G401.6 (cell line): ENCODE measurements around the gene ECM1.

ENCODE experiments used
- FAIRE-seq: peaks from 2 replicates; lab custom pipeline; 2012; peaks lifted over from hg19 to GRCh38; lab: Jason Lieb, UNC

The ECM1 gene

GRCh38 chr1:150545486-150546032, 37.6 kb downstream of the ECM1 start:
- FAIRE-seq, result no peak

- no peak for FAIRE-seq
These were observed 38.5 kb downstream of the ECM1 start for GRCh38 chr1:150546294-150546937.

DNA sequence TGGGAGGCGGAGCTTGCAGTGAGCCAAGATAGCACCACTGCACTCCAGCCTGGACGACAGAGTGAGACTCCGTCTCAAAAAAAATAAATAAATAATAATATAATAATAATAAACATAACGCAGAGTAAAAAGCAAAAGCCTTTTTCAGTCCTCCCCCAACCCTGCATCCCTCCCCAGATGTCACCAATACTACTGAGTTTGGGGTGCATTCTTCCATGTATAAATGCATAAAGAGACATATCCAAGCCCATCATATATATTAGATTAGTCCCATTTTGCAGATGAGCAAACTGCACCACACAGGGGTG, 40.4 kb downstream of the ECM1 start:
- FAIRE-seq, result no peak

- FAIRE-seq, result no peak
These were observed 41.0 kb downstream of the ECM1 start, which contains the start of gene ADAMTSL4 for GRCh38 chr1:150548632-150549495. ADAMTSL4 (plus strand) TSS chr1:150549408; CDS start chr1:150552289, 2,881 bp downstream.

GRCh38 chr1:150549496-150550221, 41.8 kb downstream of the ECM1 start:
- FAIRE-seq, result no peak

DNA sequence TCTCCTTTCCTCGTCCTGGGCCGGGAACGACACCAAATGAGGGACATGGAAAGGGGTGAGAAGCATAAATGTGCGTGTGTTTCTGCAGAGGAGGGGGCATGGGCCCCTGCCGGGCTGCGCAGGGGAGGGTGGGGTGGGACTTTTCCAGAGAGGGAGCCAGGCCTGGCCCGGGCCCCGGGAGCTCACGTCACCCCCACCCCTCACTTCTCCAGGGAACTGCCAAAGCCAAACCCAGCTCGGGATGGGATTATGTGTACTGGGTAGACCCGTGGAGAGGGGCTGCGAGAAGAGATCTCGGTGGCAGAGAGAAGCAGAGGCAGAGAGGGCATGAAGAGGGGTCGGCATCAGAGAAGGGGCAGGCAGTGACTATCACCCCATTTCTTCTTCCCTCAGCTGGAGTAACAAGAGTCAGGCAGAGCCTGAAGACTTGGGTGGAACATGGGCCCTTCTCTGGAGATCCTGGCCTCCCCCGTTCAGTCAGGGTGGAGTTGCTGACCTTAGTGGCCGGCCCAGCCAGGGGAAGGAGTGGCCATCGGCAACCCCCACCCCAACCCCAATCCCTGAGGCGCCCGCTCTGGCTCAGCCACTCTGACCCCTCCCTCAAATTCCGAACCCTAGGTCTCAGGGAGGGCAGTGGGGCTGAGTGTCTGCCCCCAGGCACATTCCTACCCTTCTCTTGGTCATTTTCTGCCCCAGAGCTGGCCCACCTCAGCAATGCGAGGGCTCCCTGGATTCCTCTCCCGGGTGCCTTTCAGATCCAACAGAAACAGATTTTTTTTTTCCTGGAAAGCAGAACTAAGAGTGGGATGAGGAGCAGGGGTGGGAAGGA, 42.5 kb downstream of the ECM1 start:
- no peak for FAIRE-seq

GRCh38 chr1:150551051-150551783, 43.3 kb downstream of the ECM1 start:
- FAIRE-seq, result no peak

- FAIRE-seq, result no peak
These were observed 43.8 kb downstream of the ECM1 start for GRCh38 chr1:150551784-150552127.

DNA sequence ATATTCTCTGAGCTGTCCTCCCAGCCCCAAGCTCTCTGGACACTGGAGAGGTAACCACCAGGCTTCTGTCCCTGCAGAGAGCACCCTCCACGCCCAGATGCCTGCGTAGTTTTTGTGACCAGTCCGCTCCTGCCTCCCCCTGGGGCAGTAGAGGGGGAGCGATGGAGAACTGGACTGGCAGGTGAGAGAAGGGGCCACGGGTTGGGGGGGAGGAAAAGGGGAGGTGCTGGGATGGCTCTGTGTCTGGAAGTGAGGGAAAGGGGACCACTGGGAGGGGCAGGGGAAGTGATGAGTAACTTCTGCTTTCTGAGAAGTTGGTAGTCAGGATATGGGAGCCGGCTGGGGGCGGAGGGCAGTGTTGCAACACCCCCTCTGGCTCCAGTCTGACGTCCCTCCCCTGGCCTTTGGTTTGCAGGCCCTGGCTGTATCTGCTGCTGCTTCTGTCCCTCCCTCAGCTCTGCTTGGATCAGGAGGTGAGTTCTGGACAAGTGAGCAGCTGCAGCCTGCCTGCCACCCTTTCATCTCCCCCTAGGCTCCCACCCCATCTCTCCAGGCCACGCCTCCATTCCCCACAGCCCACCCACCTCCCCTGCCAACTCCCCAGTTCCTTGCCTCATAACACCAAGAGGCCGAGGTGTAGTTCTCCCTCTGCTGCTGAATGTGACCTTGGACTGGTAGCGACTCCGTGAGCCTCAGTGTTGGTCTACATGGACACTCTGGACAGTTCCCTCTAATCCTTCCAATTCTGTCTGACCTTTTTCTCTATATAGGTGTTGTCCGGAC, 44.4 kb downstream of the ECM1 start:
- peak; percentile 73 for FAIRE-seq

DNA sequence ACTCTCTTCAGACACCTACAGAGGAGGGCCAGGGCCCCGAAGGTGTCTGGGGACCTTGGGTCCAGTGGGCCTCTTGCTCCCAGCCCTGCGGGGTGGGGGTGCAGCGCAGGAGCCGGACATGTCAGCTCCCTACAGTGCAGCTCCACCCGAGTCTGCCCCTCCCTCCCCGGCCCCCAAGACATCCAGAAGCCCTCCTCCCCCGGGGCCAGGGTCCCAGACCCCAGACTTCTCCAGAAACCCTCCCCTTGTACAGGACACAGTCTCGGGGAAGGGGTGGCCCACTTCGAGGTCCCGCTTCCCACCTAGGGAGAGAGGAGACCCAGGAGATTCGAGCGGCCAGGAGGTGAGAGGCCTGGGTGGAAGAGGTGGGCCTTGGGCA, 45.0 kb downstream of the ECM1 start:
- FAIRE-seq, result no peak

DNA sequence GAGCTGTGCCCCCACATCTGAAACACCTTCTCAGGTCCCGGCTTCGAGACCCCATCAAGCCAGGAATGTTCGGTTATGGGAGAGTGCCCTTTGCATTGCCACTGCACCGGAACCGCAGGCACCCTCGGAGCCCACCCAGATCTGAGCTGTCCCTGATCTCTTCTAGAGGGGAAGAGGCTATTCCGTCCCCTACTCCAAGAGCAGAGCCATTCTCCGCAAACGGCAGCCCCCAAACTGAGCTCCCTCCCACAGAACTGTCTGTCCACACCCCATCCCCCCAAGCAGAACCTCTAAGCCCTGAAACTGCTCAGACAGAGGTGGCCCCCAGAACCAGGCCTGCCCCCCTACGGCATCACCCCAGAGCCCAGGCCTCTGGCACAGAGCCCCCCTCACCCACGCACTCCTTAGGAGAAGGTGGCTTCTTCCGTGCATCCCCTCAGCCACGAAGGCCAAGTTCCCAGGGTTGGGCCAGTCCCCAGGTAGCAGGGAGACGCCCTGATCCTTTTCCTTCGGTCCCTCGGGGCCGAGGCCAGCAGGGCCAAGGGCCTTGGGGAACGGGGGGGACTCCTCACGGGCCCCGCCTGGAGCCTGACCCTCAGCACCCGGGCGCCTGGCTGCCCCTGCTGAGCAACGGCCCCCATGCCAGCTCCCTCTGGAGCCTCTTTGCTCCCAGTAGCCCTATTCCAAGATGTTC, 45.6 kb downstream of the ECM1 start:
- FAIRE-seq, result no peak

DNA sequence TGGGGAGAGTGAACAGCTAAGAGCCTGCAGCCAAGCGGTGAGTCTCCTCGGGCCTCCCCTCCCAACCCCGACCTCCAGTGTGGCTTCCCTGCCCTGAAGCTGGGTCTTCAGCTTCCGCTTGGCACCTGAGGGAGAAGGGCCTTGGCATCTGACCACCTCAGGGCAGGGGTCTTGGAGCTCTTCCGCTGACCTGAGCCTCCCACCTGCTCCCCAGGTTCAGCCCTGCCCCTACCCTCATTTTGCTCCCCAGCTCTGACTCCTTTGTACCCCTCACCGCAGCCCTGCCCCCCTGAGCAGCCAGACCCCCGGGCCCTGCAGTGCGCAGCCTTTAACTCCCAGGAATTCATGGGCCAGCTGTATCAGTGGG, 46.2 kb downstream of the ECM1 start:
- FAIRE-seq, result no peak

DNA sequence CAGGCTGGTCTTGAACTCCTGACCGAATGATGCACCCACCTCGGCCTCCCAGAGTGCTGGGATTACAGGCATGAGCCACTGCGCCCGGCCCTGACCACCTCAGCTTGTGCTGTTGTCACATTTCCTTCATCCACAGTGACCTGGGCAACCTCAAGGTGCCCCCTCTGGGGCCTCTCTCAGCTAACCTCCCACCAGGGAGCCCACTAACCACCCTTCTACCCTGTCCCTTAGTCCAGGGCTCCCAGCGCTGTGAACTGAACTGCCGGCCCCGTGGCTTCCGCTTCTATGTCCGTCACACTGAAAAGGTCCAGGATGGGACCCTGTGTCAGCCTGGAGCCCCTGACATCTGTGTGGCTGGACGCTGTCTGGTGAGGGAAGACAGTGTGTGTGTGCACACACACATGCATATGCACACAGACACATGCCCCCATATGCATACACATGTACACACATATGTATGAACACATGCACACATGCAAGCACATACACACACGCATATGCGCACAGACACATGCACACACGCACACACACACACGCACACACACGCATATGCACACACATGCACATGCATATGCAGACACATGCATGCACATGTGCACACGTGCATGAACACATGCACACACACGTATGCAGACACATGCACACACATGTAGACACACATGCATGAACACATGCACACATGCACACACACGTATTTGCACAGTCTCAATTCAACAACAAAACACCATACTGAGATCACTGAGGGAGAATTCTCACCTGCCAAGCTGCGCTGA, 47.5 kb downstream of the ECM1 start:
- FAIRE-seq, result no peak

DNA sequence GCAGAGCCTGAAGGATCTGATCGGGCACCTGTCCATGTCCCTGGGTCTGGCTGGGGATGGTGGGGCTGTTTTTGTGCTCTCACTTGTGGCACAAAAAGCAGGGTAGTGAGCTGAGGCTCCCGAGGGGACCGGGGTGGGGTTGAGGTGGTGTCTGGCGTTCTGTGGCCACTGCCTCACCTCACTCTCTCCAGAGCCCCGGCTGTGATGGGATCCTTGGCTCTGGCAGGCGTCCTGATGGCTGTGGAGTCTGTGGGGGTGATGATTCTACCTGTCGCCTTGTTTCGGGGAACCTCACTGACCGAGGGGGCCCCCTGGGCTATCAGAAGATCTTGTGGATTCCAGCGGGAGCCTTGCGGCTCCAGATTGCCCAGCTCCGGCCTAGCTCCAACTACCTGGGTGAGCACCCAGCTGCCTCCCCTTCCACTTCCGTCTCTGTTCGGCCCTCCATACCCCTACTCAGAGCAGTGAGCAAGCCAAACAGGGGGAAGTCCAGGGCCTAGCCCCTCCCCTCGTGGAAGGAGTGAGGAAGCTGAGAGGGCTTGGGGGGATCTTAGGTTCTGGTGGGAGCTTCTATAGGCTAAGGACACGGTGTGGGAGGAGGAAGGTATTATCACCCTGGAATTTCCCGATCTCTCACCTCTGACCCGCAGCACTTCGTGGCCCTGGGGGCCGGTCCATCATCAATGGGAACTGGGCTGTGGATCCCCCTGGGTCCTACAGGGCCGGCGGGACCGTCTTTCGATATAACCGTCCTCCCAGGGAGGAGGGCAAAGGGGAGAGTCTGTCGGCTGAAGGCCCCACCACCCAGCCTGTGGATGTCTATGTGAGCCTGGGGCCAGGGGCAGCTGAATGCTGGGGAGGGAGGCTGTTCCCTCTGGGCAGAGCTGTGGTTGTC, 48.3 kb downstream of the ECM1 start:
- no peak for FAIRE-seq

DNA sequence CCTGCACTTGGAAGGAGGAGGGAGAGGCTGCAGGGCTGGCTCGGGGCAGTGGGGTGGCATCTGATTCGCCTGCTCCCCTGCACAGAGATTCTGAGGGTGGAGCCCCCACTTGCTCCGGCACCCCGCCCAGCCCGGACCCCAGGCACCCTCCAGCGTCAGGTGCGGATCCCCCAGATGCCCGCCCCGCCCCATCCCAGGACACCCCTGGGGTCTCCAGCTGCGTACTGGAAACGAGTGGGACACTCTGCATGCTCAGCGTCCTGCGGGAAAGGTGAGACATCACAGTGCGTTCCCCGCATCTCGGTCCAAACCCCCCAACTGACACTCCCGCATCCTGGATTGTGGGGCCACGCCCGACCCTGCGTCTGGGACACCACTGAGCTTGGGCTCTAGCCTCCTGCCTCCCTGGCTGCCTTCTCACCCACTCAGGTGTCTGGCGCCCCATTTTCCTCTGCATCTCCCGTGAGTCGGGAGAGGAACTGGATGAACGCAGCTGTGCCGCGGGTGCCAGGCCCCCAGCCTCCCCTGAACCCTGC, 49.2 kb downstream of the ECM1 start:
- no peak for FAIRE-seq

DNA sequence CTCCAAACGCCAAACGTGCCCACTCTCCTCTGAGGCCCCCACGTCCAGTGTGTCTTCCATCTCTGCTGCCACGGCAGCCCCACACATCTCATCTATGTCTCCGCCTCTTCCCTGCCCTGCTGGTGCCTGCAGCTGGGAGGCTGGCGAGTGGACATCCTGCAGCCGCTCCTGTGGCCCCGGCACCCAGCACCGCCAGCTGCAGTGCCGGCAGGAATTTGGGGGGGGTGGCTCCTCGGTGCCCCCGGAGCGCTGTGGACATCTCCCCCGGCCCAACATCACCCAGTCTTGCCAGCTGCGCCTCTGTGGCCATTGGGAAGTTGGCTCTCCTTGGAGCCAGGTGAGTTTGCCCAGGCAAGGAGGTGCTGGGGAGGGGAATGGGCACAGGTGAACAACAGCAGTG, 49.9 kb downstream of the ECM1 start:
- no peak for FAIRE-seq

DNA sequence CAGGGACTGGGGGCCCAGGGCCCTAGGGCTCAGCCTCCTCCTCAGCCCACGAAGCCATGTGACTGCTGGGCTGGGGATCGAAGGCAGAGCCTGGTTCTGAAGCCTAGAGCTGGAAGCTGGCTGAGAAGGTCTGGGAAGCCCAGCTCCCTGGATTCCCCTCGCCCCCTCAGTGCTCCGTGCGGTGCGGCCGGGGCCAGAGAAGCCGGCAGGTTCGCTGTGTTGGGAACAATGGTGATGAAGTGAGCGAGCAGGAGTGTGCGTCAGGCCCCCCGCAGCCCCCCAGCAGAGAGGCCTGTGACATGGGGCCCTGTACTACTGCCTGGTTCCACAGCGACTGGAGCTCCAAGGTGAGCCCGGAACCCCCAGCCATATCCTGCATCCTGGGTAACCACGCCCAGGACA, 50.4 kb downstream of the ECM1 start:
- FAIRE-seq, result no peak
